H1 (cell line): Measurements from ENCODE around the gene LCN12. TPM values are rescaled to one million over a fixed set of nuclear protein-coding genes. Genes with fewer than 3 reads are reported as not detected.

Source experiments
- CTCF ChIA-PET: fragments of 300-600 bp; sonication (Branson Sonifier 250); formaldehyde crosslinking; loops from one replicate; lab custom pipeline; 2021; ENCODE audit not compliant: partially characterized antibody; lab: Charles Lee
- POLR2A ChIA-PET: fragments of 300-600 bp; sonication (Branson Sonifier 250); formaldehyde crosslinking; loops from one replicate; lab custom pipeline; 2021; ENCODE audit warnings: inconsistent platforms; ENCODE audit not compliant: partially characterized antibody; lab: Charles Lee
- DNase-seq, 2 experiments: peaks; one replicate each; pipeline versions ENCODE4 v3.0.0 to v3.0.0-alpha.2; 2010 to 2022; ENCODE audit warnings: low spot score in 2 of 2, low read depth in 1 of 2, mixed read lengths in 1 of 2
- FAIRE-seq: peaks from 2 replicates; lab custom pipeline; 2011; peaks lifted over from hg19 to GRCh38; lab: Jason Lieb, UNC
- H2AFZ ChIP-seq: 2 replicates; pipeline ENCODE4 v1.8.1; 2012; ENCODE audit warnings: low read length, inconsistent platforms
- H2AK5ac ChIP-seq: 2 replicates; pipeline ENCODE4 v1.6.1; 2013; ENCODE audit warnings: low read depth, low read length
- H2BK120ac ChIP-seq: replicated peaks from 2 replicates; pipeline ENCODE3; 2013; ENCODE audit warnings: low read depth, low read length, inconsistent platforms
- H2BK12ac ChIP-seq: 2 replicates; pipeline ENCODE4 v1.6.1; 2013; ENCODE audit warnings: low read depth, low read length
- H2BK15ac ChIP-seq: 2 replicates; pipeline ENCODE4 v1.6.1; 2013; ENCODE audit warnings: low read length
- H2BK20ac ChIP-seq: 2 replicates; pipeline ENCODE4 v1.6.1; 2013; ENCODE audit warnings: low read length
- H2BK5ac ChIP-seq: 2 replicates; pipeline ENCODE4 v1.6.1; 2013; ENCODE audit warnings: low read depth, low read length
- H3K14ac ChIP-seq: 2 replicates; pipeline ENCODE4 v1.6.1; 2013; ENCODE audit warnings: inconsistent platforms; ENCODE audit not compliant: insufficient read length
- H3K18ac ChIP-seq: 2 replicates; pipeline ENCODE4 v1.6.1; 2013; ENCODE audit warnings: low read length; ENCODE audit errors: extremely low read depth
- H3K23ac ChIP-seq: 2 replicates; pipeline ENCODE4 v1.6.1; 2013; ENCODE audit warnings: inconsistent platforms; ENCODE audit not compliant: insufficient read length
- H3K23me2 ChIP-seq: 2 replicates; pipeline ENCODE4 v1.6.1; 2013; ENCODE audit warnings: low read depth, low read length
- H3K27ac ChIP-seq: 2 replicates; pipeline ENCODE4 v1.6.1; 2011; ENCODE audit warnings: low read depth, low read length, inconsistent platforms
- H3K27me3 ChIP-seq, 4 experiments: replicated peaks in 1 of 4; 1 replicate in 1 of 4; 2 replicates in 3 of 4; pipeline versions ENCODE4 v1.6.1 to v1.8.1; 2011 to 2013; ENCODE audit warnings: low read length in 3 of 4, mild to moderate bottlenecking in 3 of 4, inconsistent platforms in 2 of 4, mixed read lengths in 2 of 4, moderate library complexity in 1 of 4; ENCODE audit not compliant: control insufficient read depth in 3 of 4, insufficient read depth in 3 of 4; ENCODE audit errors: extremely low read depth in 1 of 4
- H3K36me3 ChIP-seq, 4 experiments: 2 replicates each; pipeline versions ENCODE4 v1.6.1 to v1.8.1; 2011 to 2013; ENCODE audit warnings: mild to moderate bottlenecking in 4 of 4, low read length in 3 of 4, moderate library complexity in 2 of 4, control low read depth in 1 of 4, inconsistent platforms in 1 of 4; ENCODE audit not compliant: insufficient read depth in 4 of 4, control insufficient read depth in 2 of 4
- H3K4ac ChIP-seq: replicated peaks from 2 replicates; pipeline ENCODE3; 2013; ENCODE audit warnings: low read length, low read depth, mixed read lengths, inconsistent platforms; ENCODE audit not compliant: insufficient read length
- H3K4me1 ChIP-seq, 4 experiments: replicated peaks in 1 of 4; 1 replicate in 1 of 4; 2 replicates in 3 of 4; pipeline versions ENCODE4 v1.6.1 to v1.8.1; 2011 to 2013; ENCODE audit warnings: low read length in 3 of 4, inconsistent platforms in 2 of 4, mixed read lengths in 1 of 4; ENCODE audit not compliant: insufficient read depth in 4 of 4, control insufficient read depth in 3 of 4
- H3K4me2 ChIP-seq, 2 experiments: 2 replicates each; pipeline versions ENCODE4 v1.6.1 to v1.8.1; 2011 to 2013; ENCODE audit warnings: low read depth in 2 of 2, low read length in 2 of 2, control low read depth in 1 of 2, inconsistent platforms in 1 of 2, mild to moderate bottlenecking in 1 of 2; ENCODE audit not compliant: insufficient read depth in 1 of 2
- H3K4me3 ChIP-seq, 4 experiments: fragments of 200-600, 300-600 bp in 1 of 4; sonication (generic), shearing (Covaris generic), sonication (Bioruptor Twin) in 1 of 4; 2 replicates each; pipeline versions ENCODE4 v1.5.1 to v1.8.1; 2011 to 2016; ENCODE audit warnings: low read length in 4 of 4, low read depth in 3 of 4, control low read depth in 2 of 4, inconsistent platforms in 2 of 4, mild to moderate bottlenecking in 2 of 4, mixed read lengths in 1 of 4, moderate library complexity in 1 of 4; ENCODE audit not compliant: insufficient read depth in 2 of 4; ENCODE audit errors: extremely low read depth in 1 of 4
- H3K56ac ChIP-seq: replicated peaks from 2 replicates; pipeline ENCODE3; 2013; ENCODE audit warnings: low read depth, mild to moderate bottlenecking, mixed read lengths, low read length, inconsistent platforms; ENCODE audit not compliant: insufficient read length
- H3K79me1 ChIP-seq: 2 replicates; pipeline ENCODE4 v1.6.1; 2013; ENCODE audit warnings: low read depth, low read length, control low read depth
- H3K79me2 ChIP-seq, 2 experiments: 2 replicates each; pipeline versions ENCODE4 v1.6.1 to v1.8.1; 2012 to 2013; ENCODE audit warnings: low read length in 2 of 2, mild to moderate bottlenecking in 2 of 2, inconsistent platforms in 1 of 2; ENCODE audit not compliant: insufficient read depth in 2 of 2, control insufficient read depth in 1 of 2
- H3K9ac ChIP-seq, 4 experiments: replicated peaks in 1 of 4; 1 replicate in 1 of 4; 2 replicates in 3 of 4; pipeline versions ENCODE4 v1.6.1 to v1.8.1; 2011 to 2013; ENCODE audit warnings: low read depth in 3 of 4, low read length in 3 of 4, control low read depth in 2 of 4, mild to moderate bottlenecking in 2 of 4, moderate library complexity in 2 of 4, inconsistent platforms in 1 of 4; ENCODE audit errors: extremely low read depth in 1 of 4
- H3K9me3 ChIP-seq, 2 experiments: 2 replicates each; pipeline versions ENCODE4 v1.6.1 to v1.8.1; 2012 to 2013; ENCODE audit warnings: mild to moderate bottlenecking in 2 of 2, moderate library complexity in 2 of 2, control low read depth in 1 of 2, inconsistent platforms in 1 of 2, low read depth in 1 of 2, low read length in 1 of 2, mixed read lengths in 1 of 2; ENCODE audit not compliant: insufficient read depth in 2 of 2
- H4K20me1 ChIP-seq, 2 experiments: replicated peaks in 1 of 2; 2 replicates each; pipeline versions ENCODE3 to v1.8.1; 2011 to 2013; ENCODE audit warnings: inconsistent platforms in 2 of 2, low read length in 2 of 2, mild to moderate bottlenecking in 1 of 2; ENCODE audit not compliant: insufficient read depth in 2 of 2, control insufficient read depth in 1 of 2
- H4K5ac ChIP-seq: 2 replicates; pipeline ENCODE4 v1.6.1; 2013; ENCODE audit warnings: low read length, low read depth, mixed read lengths, inconsistent platforms; ENCODE audit not compliant: insufficient read length
- H4K8ac ChIP-seq: 2 replicates; pipeline ENCODE4 v1.8.0; 2013; ENCODE audit warnings: mild to moderate bottlenecking, moderate library complexity, low read length, inconsistent platforms; ENCODE audit not compliant: insufficient read depth; ENCODE audit errors: extremely low read depth
- H4K91ac ChIP-seq: replicated peaks from 2 replicates; pipeline ENCODE3; 2013; ENCODE audit warnings: low read length, mixed read lengths, inconsistent platforms; ENCODE audit not compliant: insufficient read length
- CEBPB ChIP-seq: IDR thresholded peaks from 2 replicates; pipeline ENCODE4 v1.6.1; 2012; ENCODE audit warnings: low read depth, low read length
- WGBS, 2 experiments: shearing (Covaris generic) in 1 of 2; methylation state at CpG; one replicate each; pipeline versions ENCODE4 v1.1.6 to v1.1.7; 2013 to 2015; ENCODE audit warnings: low lambda C conversion rate in 2 of 2, mixed read lengths in 2 of 2, inconsistent platforms in 1 of 2, low coverage in 1 of 2, missing lambda C conversion rate in 1 of 2; ENCODE audit not compliant: insufficient replicate concordance in 2 of 2, insufficient coverage in 1 of 2, insufficient read length in 1 of 2; ENCODE audit errors: extremely low coverage in 1 of 2, missing lambda C conversion rate in 1 of 2; 5-methylcytosine and 5-hydroxymethylcytosine counted together
- long read RNA-seq, 2 experiments: library from RNA in 1 of 2; library from capped mRNA in 1 of 2; stranded (forward); transcript quantifications; one replicate each; pipeline ENCODE4 v2.0.0, GENCODE V29; 2021; ENCODE audit warnings: inconsistent platforms in 1 of 2
- polyA minus RNA-seq, 3 experiments: library from RNA; depleted of rRNA, polyadenylated mRNA; stranded (reverse); fragments of >200 nt; gene quantifications; 1 replicate in 2 of 3; 2 replicates in 1 of 3; pipeline ENCODE4 v1.2.3, GENCODE V29; 2011
- polyA plus RNA-seq, 7 experiments: library from polyadenylated mRNA; depleted of rRNA in 3 of 7; stranded (reverse) in 5 of 7; unstranded in 2 of 7; fragments of >200 nt in 5 of 7; fragments of 200-250 nt in 2 of 7; gene quantifications; 1 replicate in 5 of 7; 2 replicates in 1 of 7; 4 replicates in 1 of 7; pipeline versions ENCODE4 v1.2.1 to v1.2.3, GENCODE V29; 2011 to 2013; ENCODE audit warnings: missing spikeins in 2 of 7, mixed read lengths in 2 of 7
- total RNA-seq: library from RNA; stranded (reverse); fragmentation: NEBNext Ultra II Directional; extraction: Animal tissue kit (Norgen Biotek cat#: 25700); gene quantifications from 2 replicates; pipeline ENCODE4 v1.2.1, GENCODE V29; 2021

LCN12 gene
- total RNA-seq, result 1.5 and 1.7 TPM in 2 replicates
- 1.1 and 2.1 TPM in 2 replicates for polyA plus RNA-seq (2011; rRNA removed)
- polyA plus RNA-seq (2011; cell fraction: cytosol; rRNA removed), result 1.2 TPM
- polyA plus RNA-seq (2011; cell fraction: nucleus; rRNA removed), result 20.2 TPM
- polyA plus RNA-seq (2012, experiment 1 of 2), result 0.91 to 2.5 TPM (median 1.7 TPM) in 4 replicates
- polyA plus RNA-seq (2012, experiment 2 of 2), result 0.35 TPM
- polyA plus RNA-seq (2013, experiment 1 of 2), result 0.43 TPM
- polyA plus RNA-seq (2013, experiment 2 of 2), result 0.39 TPM
- polyA minus RNA-seq (2011; rRNA and poly(A)+ RNA removed), result 0.12 and 1.3 TPM in 2 replicates
- not detected for polyA minus RNA-seq (2011; cell fraction: cytosol; rRNA and poly(A)+ RNA removed)
- polyA minus RNA-seq (2011; cell fraction: nucleus; rRNA and poly(A)+ RNA removed), result 0.40 TPM
- long read RNA-seq, experiment 1, result 0 reads
- long read RNA-seq, experiment 2, result 0 reads

GRCh38 chr9:136951541-136952320, at the start of gene LCN12:
TSS of gene LCN12 (plus strand) at chr9:136952273. CDS start at chr9:136952328, 55 bp downstream.
- no peaks in the 10 kb centered on the region for H3K79me1 ChIP-seq
- no peaks in the 10 kb centered on the region for H3K36me3 ChIP-seq
- H3K4me3 ChIP-seq, result no peak within 1 kb of the TSS
- H3K18ac ChIP-seq, result no peak within 1 kb of the TSS
- H3K4me2 ChIP-seq, result no peak within 1 kb of the TSS; a peak in 1 of 4 replicates
- H2BK5ac ChIP-seq, result no peak within 1 kb of the TSS
- no peak within 1 kb of the TSS for H3K23ac ChIP-seq
- 0 out of 2 replicates have a peak within 1 kb of the TSS, but pooled peaks have one; percentile 50 for H2BK12ac ChIP-seq
- H4K8ac ChIP-seq, result peak within 1 kb of the TSS; percentile 51; the same call in 1 of the 2 replicates
- no peaks in the 10 kb centered on the region for H3K27me3 ChIP-seq
- peaks cover 7% of the 10 kb centered on the region; the same call in 1 of the 2 replicates for H3K23me2 ChIP-seq
- no peak within 1 kb of the TSS for H3K27ac ChIP-seq
- FAIRE-seq (no peak), DNase-seq (no peak)
- no peak within 1 kb of the TSS for H2BK20ac ChIP-seq
- no peak within 1 kb of the TSS for H2BK15ac ChIP-seq
- peak within 1 kb of the TSS; percentile 40 for H4K91ac ChIP-seq
- TF ChIP-seq CEBPB, result no peak
- peaks cover 0 to 4% of the 10 kb centered on the region in 2 experiments for H4K20me1 ChIP-seq
- H2BK120ac ChIP-seq, result no peak within 1 kb of the TSS
- H3K4me1 ChIP-seq, result peaks cover 0 to 14% (median 10%) of the 10 kb centered on the region in 4 experiments; a peak in 5 of 7 replicates
- no peaks in the 10 kb centered on the region for H3K9me3 ChIP-seq
- no peak within 1 kb of the TSS for H3K56ac ChIP-seq
- no peak within 1 kb of the TSS for H2AK5ac ChIP-seq
- no peaks in the 10 kb centered on the region for H3K79me2 ChIP-seq
- H3K4ac ChIP-seq, result no peak within 1 kb of the TSS
- CTCF ChIA-PET, result interaction anchor here (0.9 to 5.2 kb wide), 6 partner anchors 11 to 118 kb away, joined by 3 to 21 read pairs (median 4); partner anchors contain the start of gene SAPCD2
- H2AFZ ChIP-seq, result no peak within 1 kb of the TSS
- H3K9ac ChIP-seq, result no peak within 1 kb of the TSS
- POLR2A ChIA-PET, result interaction anchor here (1.0 to 1.3 kb wide), 3 partner anchors 7 to 41 kb away, joined by 3 to 5 read pairs (median 3); no protein-coding TSS in a partner anchor
- H4K5ac ChIP-seq, result no peak within 1 kb of the TSS
- 87% methylated on average over 9 of the region's 14 CpGs; no CpG with 5 or more reads in 1 of the 2 experiments for WGBS, 2 experiments
- no peak within 1 kb of the TSS for H3K14ac ChIP-seq
